A549 (cell line): ENCODE results near the gene ADD3.

Experiments
- POLR2A ChIP-seq: IDR thresholded peaks from 2 replicates; pipeline ENCODE4 v1.6.1; 2012; ENCODE audit warnings: mild to moderate bottlenecking, low read length
- TF ChIP-seq, protein P1 (sequence below): fragments of >200 bp; sonication (Bioruptor Twin); formaldehyde crosslinking; IDR thresholded peaks from 3 replicates; pipeline ENCODE4 v1.5.1; 2016

DNA sequence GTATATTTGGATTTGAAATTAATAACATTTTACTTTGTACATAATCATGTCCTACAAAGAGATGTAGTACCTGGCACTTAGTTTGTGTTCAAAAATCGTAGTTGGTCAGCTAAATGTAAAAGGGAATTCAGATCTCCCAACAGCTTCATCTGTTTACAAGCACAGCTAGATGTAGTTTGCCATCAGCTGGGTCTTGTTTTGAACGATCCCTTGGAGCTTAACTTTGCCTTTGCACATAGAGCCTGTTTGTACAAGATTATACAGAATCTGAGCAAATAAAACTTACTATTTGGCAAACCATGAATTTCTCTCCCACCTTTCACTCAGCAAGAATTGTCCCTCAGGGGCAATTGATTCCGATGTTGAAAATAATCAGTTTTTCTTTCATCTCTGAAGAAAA is 36.1 kb upstream of the ADD3 start:
- TF ChIP-seq, protein P1, sequence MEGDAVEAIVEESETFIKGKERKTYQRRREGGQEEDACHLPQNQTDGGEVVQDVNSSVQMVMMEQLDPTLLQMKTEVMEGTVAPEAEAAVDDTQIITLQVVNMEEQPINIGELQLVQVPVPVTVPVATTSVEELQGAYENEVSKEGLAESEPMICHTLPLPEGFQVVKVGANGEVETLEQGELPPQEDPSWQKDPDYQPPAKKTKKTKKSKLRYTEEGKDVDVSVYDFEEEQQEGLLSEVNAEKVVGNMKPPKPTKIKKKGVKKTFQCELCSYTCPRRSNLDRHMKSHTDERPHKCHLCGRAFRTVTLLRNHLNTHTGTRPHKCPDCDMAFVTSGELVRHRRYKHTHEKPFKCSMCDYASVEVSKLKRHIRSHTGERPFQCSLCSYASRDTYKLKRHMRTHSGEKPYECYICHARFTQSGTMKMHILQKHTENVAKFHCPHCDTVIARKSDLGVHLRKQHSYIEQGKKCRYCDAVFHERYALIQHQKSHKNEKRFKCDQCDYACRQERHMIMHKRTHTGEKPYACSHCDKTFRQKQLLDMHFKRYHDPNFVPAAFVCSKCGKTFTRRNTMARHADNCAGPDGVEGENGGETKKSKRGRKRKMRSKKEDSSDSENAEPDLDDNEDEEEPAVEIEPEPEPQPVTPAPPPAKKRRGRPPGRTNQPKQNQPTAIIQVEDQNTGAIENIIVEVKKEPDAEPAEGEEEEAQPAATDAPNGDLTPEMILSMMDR: no peak
- no peak for TF ChIP-seq POLR2A
